Motor neuron (in vitro differentiated cells): ENCODE measurements around the gene SYNGR3. TPM values are rescaled to one million over a fixed set of nuclear protein-coding genes. Genes with fewer than 3 reads are reported as not detected.
A peak's percentile ranks its signal among the peaks of the same experiment; 100 is the strongest.

Source experiments
- ATAC-seq, 8 experiments: fragments of 200-7000 bp; cut with Tn5 transposase; replicated peaks in 6 of 8; 2 replicates each; pipeline ENCODE4 v1.8.0; 2021; ENCODE audit warnings: mild to moderate bottlenecking in 8 of 8, moderate library complexity in 8 of 8
- H3K27ac ChIP-seq, 2 donors: fragments of 250-450 bp; sonication (Bioruptor Pico); 2 replicates each; pipeline ENCODE4 v1.9.0; 2021; ENCODE audit warnings: antibody characterized with exemption in 2 of 2, mild to moderate bottlenecking in 2 of 2, moderate library complexity in 1 of 2
- H3K4me1 ChIP-seq, 2 donors: fragments of 250-450 bp; sonication (Bioruptor Pico); replicated peaks in 1 of 2; 2 replicates each; pipeline ENCODE4 v1.6.1; 2021; ENCODE audit warnings: antibody characterized with exemption in 2 of 2, mild to moderate bottlenecking in 2 of 2, moderate library complexity in 1 of 2
- H3K4me3 ChIP-seq, 5 donors: fragments of 250-450 bp; sonication (Bioruptor Pico); 2 replicates each; pipeline ENCODE4 v1.9.0; 2021; ENCODE audit warnings: antibody characterized with exemption in 5 of 5, mild to moderate bottlenecking in 5 of 5, moderate library complexity in 4 of 5
- WGBS, 10 experiments: fragments of 450-650 bp; shearing (Covaris generic); methylation state at CpG; one replicate each; pipeline ENCODE4 v1.0.0; 2022; 5-methylcytosine and 5-hydroxymethylcytosine counted together
- in situ Hi-C, 9 experiments: fragments of 400-800 bp; cut with MboI; loops; one replicate each; pipeline ENCODE4 v1.15.0; 2021; ENCODE audit warnings: low sequenced_read_pairs in 9 of 9, low pct_unique_long_range_greater_than_20kb in 2 of 9; ENCODE audit not compliant: unreplicated experiment in 9 of 9
- total RNA-seq, 8 experiments: library from RNA; unstranded; fragments of 300-600 nt; gene quantifications; 2 replicates each; pipeline versions ENCODE4 v1.2.3 to v1.2.4, GENCODE V29; 2022

SYNGR3 gene
- total RNA-seq, 8 experiments from 2014 or later, result 0.36 to 54.5 (median 18.2) TPM

- Histone ChIP-seq H3K4me3 (no peak overlapping the region), H3K4me1 (peaks cover 5 to 15% of the 10 kb centered on the region in 2 donors), H3K27ac (no peak overlapping the region)
- in situ Hi-C loops, result loop anchor here in 3 of 9 experiments (25.0 kb wide), 1 partner anchor 122 kb away; the partner anchor contains the start of genes PKD1 (in 3 of the 3) and RAB26 (in 3 of the 3)
- WGBS, 10 experiments, result 11 to 100% (median 84%) methylated on average over 2 to 16 of the region's 24 CpGs; no CpG with 5 or more reads in 1 of the 10 experiments
- peak in 3 of 8 experiments; percentile 90 to 96 (median 93) for ATAC-seq
Measured at GRCh38 chr16:2015117-2015946, 25.6 kb downstream of the SYNGR3 start.

- in situ Hi-C loops, result loop anchor here in 3 of 9 experiments (25.0 kb wide), 1 partner anchor 121 kb away; the partner anchor contains the start of genes PKD1 (in 3 of the 3) and RAB26 (in 3 of the 3)
- H3K27ac ChIP-seq, result no peak overlapping the region
- ATAC-seq, result peak in 1 of 8 experiments; percentile 4
- H3K4me3 ChIP-seq, result no peak overlapping the region
- WGBS, 10 experiments, result 40 to 100% (median 86%) methylated on average over 1 to 6 of the region's 7 CpGs; no CpG with 5 or more reads in 4 of the 10 experiments
- H3K4me1 ChIP-seq, result peaks cover 0 to 15% of the 10 kb centered on the region in 2 donors
Measured at GRCh38 chr16:2015947-2016208, 26.1 kb downstream of the SYNGR3 start.

DNA sequence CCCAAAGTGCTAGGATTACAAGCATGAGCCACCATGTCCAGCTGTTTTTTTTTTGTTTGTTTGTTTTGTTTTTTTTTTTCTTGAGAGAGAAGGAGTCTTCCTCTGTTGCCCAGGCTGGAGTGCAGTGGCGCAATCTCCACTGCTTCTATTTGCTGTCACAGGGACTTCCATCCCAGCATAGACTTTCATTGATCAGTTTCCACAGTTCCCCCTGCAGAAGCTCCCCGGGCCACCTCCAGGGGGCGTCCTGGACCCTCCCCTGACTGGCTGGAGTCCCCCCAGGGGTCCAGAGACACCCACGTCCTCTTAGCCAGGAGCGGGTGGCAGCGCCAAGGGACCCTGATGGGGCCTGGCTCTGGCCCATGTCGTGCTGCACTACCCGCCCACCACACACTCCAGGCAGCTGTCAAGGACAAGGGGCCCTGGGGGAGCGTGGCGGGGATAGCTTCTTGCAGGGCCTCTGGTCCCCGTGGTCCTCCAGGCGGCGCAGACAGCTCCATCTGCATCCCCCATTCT is 26.7 kb downstream of the SYNGR3 start:
- in situ Hi-C loops, result loop anchor here in 3 of 9 experiments (25.0 kb wide), 1 partner anchor 121 kb away; the partner anchor contains the start of genes PKD1 (in 3 of the 3) and RAB26 (in 3 of the 3)
- H3K4me3 ChIP-seq, result no peak overlapping the region
- peak in 4 of 8 experiments; percentile 8 to 17 (median 10) for ATAC-seq
- H3K27ac ChIP-seq, result no peak overlapping the region
- 0 to 100% (median 22%) methylated on average over 1 to 7 of the region's 13 CpGs; no CpG with 5 or more reads in 4 of the 10 experiments for WGBS, 10 experiments
- peaks cover 0 to 17% of the 10 kb centered on the region in 2 donors for H3K4me1 ChIP-seq

DNA sequence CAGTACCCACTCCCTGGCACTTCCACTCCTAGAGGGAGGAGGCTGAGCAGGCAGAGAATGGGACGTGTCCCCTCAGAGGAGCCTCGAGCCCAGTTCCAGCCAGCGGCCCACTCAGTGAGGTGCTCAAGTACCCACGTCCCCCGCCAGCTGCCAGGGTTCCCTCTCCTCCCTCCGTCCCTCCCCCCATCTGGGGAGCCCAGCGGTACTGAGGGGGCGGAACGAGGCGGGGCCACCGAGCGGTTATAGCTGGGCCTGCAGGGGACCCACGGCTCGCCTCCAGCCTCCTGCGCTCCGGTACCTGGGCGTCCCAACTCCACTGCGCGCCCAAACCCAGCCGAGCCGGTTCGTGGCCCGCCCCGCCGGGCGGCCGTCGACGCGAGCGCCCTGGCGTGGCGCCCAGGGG is 29.7 kb downstream of the SYNGR3 start, which contains the start of gene NPW:
NPW (plus strand) TSS at position 268 of the 403 bp plus-strand sequence.
- in situ Hi-C loops, result loop anchor here in 3 of 9 experiments (25.0 kb wide), 1 partner anchor 118 kb away; the partner anchor contains the start of genes PKD1 (in 3 of the 3) and RAB26 (in 3 of the 3)
- peak in 5 of 8 experiments; percentile 1 to 24 (median 20) for ATAC-seq
- 5% methylated on average over 12 of the region's 33 CpGs; no CpG with 5 or more reads in 9 of the 10 experiments for WGBS, 10 experiments
- peak within 1 kb of the TSS in 2 of 5 donors; percentile 10 to 19 for H3K4me3 ChIP-seq
- H3K4me1 ChIP-seq, result peaks cover 5 to 29% of the 10 kb centered on the region in 2 donors
- no peak within 1 kb of the TSS for H3K27ac ChIP-seq

DNA sequence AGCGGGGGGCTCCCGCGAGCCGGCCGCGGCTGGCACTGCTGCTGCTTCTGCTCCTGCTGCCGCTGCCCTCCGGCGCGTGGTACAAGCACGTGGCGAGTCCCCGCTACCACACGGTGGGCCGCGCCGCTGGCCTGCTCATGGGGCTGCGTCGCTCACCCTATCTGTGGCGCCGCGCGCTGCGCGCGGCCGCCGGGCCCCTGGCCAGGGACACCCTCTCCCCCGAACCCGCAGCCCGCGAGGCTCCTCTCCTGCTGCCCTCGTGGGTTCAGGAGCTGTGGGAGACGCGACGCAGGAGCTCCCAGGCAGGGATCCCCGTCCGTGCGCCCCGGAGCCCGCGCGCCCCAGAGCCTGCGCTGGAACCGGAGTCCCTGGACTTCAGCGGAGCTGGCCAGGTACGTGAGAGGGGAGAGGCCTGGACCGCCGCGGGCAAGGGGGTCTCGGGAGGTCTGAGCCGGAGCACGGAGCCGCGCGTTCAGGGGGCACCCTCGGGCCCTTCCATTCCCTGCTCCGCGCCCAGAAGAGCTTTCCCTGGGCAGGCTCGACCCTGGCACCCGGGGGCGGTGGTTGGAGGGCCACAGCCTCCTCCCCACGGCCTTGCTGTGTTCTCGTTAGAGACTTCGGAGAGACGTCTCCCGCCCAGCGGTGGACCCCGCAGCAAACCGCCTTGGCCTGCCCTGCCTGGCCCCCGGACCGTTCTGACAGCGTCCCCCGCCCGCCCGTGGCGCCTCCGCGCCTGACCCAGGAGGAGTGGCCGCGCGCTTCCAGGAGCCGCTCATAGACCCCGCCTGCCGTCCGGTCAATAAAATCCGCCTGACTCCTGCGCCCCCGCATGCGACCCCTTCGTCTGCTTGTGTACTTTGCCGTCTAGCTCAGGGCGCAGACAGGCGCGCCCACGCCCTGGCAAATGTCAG is 30.4 kb downstream of the SYNGR3 start:
- 0 to 3% (median 0%) methylated on average over 2 to 9 of the region's 96 CpGs; no CpG with 5 or more reads in 7 of the 10 experiments for WGBS, 10 experiments
- peak in 5 of 8 experiments; percentile 12 to 25 (median 21) for ATAC-seq
- Histone ChIP-seq H3K4me1 (peaks cover 5 to 29% of the 10 kb centered on the region in 2 donors), H3K4me3 (peak overlapping the region in 2 of 5 donors; percentile 10 to 19), H3K27ac (no peak overlapping the region)
- in situ Hi-C loops, result loop anchor here in 5 of 9 experiments (10.0 to 25.0 kb wide), 2 partner anchors 117 to 125 kb away; partner anchors contain the start of genes RAB26 (in 5 of the 5) and PKD1 (in 3 of the 5)

GRCh38 chr16:2022723-2023091 is 32.9 kb downstream of the SYNGR3 start:
- in situ Hi-C loops, result loop anchor here in 5 of 9 experiments (10.0 to 25.0 kb wide), 2 partner anchors 115 to 122 kb away; partner anchors contain the start of genes RAB26 (in 5 of the 5) and PKD1 (in 3 of the 5)
- no CpG with 5 or more reads among the region's 14 CpGs for WGBS, 10 experiments
- H3K4me1 ChIP-seq, result peaks cover 11 to 34% of the 10 kb centered on the region in 2 donors
- H3K4me3 ChIP-seq, result peak overlapping the region in 4 of 5 donors; percentile 2 to 22 (median 13)
- H3K27ac ChIP-seq, result peak overlapping the region in 1 of 2 donors; percentile 57
- peak in 7 of 8 experiments; percentile 18 to 48 (median 42) for ATAC-seq

DNA sequence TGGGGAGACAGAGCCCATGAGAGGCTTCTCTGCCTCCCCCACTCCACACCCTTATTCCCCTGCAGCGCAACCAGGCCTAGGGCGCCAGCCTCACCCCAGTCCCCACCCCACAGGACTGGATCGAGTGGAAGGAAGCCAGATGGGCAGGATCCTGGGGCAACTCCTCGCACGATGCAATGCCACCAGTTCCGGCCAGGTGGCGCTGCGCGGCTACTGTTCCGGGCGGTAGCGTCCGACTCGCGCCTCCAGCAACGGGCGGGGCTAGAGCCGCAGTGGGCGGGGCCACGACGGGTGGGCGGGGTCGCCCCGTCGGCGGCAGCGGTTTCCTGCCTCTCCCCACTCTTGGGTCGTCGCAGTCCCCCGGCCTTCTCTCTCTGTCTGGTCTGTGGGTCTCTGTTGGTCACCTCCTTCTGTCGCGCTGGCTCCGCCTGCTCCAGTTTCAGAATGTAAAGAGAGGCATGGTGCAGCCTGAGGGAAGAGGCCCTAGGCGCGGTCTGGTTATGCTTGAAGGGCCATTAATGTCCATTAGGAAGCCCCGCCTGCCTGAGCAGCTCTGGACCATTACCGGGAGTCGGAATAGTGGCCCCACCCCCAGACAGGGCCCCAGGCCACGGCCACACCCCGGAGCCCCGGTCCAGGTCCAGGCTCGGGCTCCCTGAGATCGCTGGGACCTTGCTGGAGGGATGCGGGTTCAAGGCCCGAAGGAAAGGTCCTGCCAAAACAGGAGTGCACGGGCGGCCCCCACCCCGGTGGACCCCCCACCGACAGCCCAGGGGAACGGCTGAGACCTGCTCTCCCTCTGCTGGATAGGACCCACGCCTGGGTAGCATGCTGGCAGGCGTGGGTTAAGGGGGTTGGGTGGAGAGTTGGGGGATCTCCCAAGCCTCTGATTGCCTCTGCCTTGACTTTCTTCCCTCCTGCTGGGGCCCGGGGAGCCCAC is 33.6 kb downstream of the SYNGR3 start:
- peak overlapping the region in 1 of 2 donors; percentile 57 for H3K27ac ChIP-seq
- H3K4me1 ChIP-seq, result peaks cover 11 to 34% of the 10 kb centered on the region in 2 donors
- 0 to 60% methylated on average over 1 of the region's 53 CpGs; no CpG with 5 or more reads in 8 of the 10 experiments for WGBS, 10 experiments
- peak; percentile 70 to 83 (median 74) for ATAC-seq
- H3K4me3 ChIP-seq, result peak overlapping the region; percentile 2 to 22 (median 9)
- in situ Hi-C loops, result loop anchor here in 5 of 9 experiments (10.0 to 25.0 kb wide), 2 partner anchors 114 to 121 kb away; partner anchors contain the start of genes RAB26 (in 5 of the 5) and PKD1 (in 3 of the 5)

- ATAC-seq, result no peak
- H3K27ac ChIP-seq, result peak overlapping the region in 1 of 2 donors; percentile 28
- WGBS, 10 experiments, result 60 to 100% (median 84%) methylated on average over 1 to 5 of the region's 12 CpGs; no CpG with 5 or more reads in 3 of the 10 experiments
Measured at GRCh38 chr16:2024032-2024420, 34.3 kb downstream of the SYNGR3 start.

GRCh38 chr16:2025251-2025650 is 35.5 kb downstream of the SYNGR3 start:
- WGBS, 10 experiments, result 84 to 90% (median 89%) methylated on average over 2 to 9 of the region's 14 CpGs; no CpG with 5 or more reads in 7 of the 10 experiments
- ATAC-seq, result no peak
- Histone ChIP-seq H3K4me1 (peaks cover 11 to 26% of the 10 kb centered on the region in 2 donors), H3K4me3 (no peak overlapping the region), H3K27ac (no peak overlapping the region)
- in situ Hi-C loops, result loop anchor here in 3 of 9 experiments (10.0 to 25.0 kb wide), 2 partner anchors 112 to 120 kb away; partner anchors contain the start of genes RAB26 (in 3 of the 3) and PKD1 (in 1 of the 3)

More at GRCh38 chr16:2024032-2024420, 34.3 kb downstream of the SYNGR3 start:
- in situ Hi-C loops, result loop anchor here in 5 of 9 experiments (10.0 to 25.0 kb wide), 2 partner anchors 113 to 121 kb away; partner anchors contain the start of genes RAB26 (in 5 of the 5) and PKD1 (in 3 of the 5)
- H3K4me3 ChIP-seq, result no peak overlapping the region
- H3K4me1 ChIP-seq, result peaks cover 11 to 34% of the 10 kb centered on the region in 2 donors

DNA sequence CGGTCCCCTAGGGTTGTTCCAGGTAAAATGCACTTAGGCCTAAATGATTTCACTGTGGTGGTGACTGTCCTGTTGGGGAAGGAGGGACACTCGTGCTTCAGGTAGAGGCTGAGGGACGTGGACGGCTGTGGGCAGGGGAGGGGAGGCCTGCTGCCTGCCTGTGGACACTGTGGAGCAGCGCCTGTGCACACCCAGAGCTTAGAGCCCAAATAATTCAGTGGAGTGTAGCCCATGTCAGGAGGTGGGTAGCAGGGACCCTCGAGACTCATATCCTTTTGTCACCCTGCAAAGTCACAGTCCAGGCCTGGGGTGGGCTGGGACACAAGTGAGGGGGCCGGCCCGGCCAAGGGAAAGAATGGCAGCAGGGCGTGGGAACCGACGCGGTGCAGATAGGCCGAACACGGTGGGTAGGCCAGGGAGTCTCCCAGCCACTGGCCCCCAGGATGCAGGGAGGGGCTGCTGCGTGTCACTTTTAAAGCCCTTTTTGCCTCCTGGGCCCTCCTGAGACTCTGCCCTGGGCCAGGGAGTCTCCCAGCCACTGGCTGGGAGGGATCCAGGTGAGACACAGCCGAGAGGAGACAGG is 36.2 kb downstream of the SYNGR3 start:
- Histone ChIP-seq H3K4me3 (no peak overlapping the region), H3K27ac (no peak overlapping the region), H3K4me1 (peaks cover 11 to 18% of the 10 kb centered on the region in 2 donors)
- in situ Hi-C loops, result loop anchor here in 3 of 9 experiments (10.0 to 25.0 kb wide), 2 partner anchors 111 to 119 kb away; partner anchors contain the start of genes RAB26 (in 3 of the 3) and PKD1 (in 1 of the 3)
- 60 to 94% (median 83%) methylated on average over 1 to 7 of the region's 16 CpGs; no CpG with 5 or more reads in 5 of the 10 experiments for WGBS, 10 experiments
- no peak for ATAC-seq
